ENCODE measurements around the gene BTN2A1.
"Not testable (repeated sequence)": the region's sequence is repeated elsewhere in the genome, so short reads cannot be mapped to it uniquely, and the experiment has no call there.

BTN2A1 gene

DNA sequence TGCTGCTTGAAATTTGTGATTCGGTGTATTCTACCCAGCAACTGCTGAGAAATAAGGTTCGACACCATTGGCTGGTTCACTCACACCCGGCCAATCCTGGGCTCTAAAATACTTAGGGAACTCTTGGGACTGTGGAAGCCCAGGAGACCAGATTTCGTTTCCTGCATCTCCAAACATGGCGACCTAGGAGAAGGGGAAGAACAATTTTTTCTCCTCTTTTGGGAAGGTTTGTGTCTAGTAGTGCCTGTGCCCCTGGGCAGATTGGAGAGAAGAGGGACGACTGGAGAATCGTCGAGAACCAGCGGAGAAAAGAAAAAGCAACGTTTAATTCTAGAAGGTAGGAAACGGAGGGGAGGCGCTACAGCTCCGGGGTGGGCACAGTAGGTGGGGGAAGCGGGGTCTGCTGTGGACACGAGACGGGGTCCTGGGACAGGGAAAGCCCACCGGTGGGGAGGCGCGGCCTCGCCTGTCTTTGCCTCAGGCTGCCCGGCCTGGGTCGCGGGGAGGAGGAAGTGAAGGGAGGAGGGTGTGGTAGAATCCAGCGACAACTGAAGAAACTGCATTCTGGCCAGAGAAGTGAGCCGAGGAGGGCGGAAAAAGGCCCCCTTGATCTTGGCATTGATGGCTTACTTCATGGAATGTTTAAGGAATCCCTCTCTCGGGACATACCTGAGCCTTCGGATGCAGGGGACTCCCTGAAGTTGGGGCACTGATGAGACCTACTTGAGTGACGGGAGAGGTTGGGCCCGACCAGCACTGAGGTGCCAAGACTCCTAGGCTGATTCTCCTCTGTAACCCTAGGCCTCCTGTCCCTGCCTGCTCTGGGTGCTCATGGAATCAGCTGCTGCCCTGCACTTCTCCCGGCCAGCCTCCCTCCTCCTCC lies at the start of gene BTN2A1:
Gene BTN2A1, plus strand, starts transcription at position 150 of the 883 bp plus-strand sequence. Its CDS starts 682 bp downstream, at position 832.
- DNase-seq = peak; percentile 42

- DNase-seq = no peak
Measured at GRCh38 chr6:26408828-26409730, 48.7 kb upstream of the BTN2A1 start.

DNA sequence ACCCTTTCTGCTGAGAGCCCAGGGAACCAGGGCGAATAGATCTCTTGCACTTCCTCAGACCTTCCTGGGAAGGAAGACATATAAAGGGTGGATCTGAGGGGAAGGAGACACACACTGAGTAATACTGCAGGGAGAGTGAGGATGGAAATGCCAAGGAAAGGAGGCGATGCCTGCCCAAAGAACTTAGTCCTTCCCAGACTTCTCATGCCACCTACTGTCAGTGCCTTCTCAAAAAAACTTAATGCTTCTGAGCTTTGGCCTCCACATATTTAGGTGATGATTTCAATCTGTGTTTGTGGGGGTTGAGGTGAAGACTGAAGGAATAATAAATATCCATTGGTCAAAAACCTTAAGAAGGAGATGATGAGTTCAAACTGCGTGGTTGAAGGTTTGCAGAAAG lies 46.0 kb upstream of the BTN2A1 start:
- DNase-seq = no peak

DNA sequence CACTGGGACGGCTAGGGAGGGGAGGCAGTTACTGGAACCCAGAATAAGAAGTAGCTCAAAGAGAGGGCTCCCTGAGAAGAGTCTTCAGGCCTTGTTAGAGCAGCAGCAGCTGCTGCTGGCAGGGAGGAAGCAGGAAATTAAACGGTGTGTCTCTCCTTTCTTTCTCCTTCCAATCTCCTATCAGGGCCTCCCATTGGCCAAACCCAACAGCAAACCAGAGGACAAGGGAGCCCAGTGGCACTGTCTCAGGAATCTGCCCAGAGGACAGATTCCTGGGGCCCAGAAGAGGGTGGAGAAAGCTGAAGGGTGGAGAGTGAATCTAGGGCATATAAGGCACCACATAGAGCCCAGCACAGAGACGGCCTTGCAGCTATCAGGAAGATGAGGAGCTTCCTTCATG lies 45.5 kb upstream of the BTN2A1 start:
- no peak for DNase-seq

DNA sequence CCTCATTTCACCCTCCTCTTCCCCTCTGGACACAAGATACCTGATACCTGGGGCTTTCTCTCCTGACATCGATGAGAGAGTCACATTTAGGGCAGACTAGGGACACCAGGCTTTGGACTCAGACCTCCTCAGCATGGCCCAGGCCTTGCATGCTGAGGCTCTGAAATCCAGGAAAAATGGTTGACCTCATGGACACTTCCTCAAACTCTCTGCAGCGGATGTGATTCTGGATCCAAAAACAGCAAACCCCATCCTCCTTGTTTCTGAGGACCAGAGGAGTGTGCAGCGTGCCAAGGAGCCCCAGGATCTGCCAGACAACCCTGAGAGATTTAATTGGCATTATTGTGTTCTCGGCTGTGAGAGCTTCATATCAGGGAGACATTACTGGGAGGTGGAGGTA lies 44.8 kb upstream of the BTN2A1 start:
- no peak for DNase-seq

DNA sequence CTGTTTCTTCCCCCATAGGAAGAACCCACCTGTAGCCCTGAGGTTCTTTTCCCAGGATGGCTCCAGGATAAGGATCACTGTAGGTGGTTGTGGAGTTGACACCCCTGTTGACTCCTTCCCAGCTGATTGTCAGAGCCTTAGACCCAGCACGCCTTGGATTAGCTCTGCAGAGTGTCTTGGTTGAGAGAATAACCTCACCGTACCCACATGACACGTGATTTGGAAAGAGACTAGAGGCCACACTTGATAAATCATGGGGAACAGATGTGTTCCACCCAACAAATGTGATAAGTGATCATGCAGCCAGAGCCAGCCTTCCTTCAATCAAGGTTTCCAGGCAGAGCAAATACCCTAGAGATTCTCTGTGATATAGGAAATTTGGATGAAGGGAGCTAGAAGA lies 43.5 kb upstream of the BTN2A1 start:
- DNase-seq = no peak

- DNase-seq = no peak
Measured at GRCh38 chr6:26415036-26415614, 42.6 kb upstream of the BTN2A1 start.

- DNase-seq = no peak
Measured at GRCh38 chr6:26415791-26416190, 42.0 kb upstream of the BTN2A1 start.

- no peak for DNase-seq
Measured at GRCh38 chr6:26416288-26416687, 41.5 kb upstream of the BTN2A1 start.

GRCh38 chr6:26418077-26418476 lies 39.7 kb upstream of the BTN2A1 start:
- DNase-seq = not testable (repeated sequence)

- DNase-seq = not testable (repeated sequence)
Measured at GRCh38 chr6:26418795-26419194, 39.0 kb upstream of the BTN2A1 start.

DNA sequence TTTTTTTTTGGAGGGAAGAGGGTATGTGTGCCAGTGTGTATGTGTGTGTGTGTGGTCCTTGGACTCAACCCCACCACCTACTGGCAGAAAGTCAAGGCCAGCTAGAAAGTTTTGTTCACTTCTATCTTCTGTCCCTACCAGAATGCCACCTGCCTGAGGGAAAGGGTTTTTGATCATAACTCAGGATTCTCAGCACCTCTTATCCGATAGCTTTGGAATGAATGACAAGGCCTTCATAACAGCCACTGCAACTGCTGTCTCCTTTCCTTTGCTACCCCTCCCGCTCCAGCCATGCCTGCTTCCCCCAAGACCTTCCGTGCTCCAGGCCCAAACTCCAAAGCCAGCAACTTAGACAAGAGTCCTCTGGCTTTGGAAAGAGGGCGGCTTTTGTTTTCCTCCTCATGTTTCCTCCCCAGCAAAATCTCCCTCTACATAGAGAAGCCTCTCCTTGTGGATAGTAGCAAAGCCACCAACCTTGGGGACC lies 37.0 kb upstream of the BTN2A1 start:
- DNase-seq = no peak

GRCh38 chr6:26421259-26422144 lies 36.3 kb upstream of the BTN2A1 start:
- peak; percentile 34 for DNase-seq

GRCh38 chr6:26422329-26422728 lies 35.4 kb upstream of the BTN2A1 start:
- DNase-seq = no peak

GRCh38 chr6:26426691-26427450 lies 30.9 kb upstream of the BTN2A1 start:
- DNase-seq = no peak

GRCh38 chr6:26427451-26427809 lies 30.3 kb upstream of the BTN2A1 start:
- no peak for DNase-seq

DNA sequence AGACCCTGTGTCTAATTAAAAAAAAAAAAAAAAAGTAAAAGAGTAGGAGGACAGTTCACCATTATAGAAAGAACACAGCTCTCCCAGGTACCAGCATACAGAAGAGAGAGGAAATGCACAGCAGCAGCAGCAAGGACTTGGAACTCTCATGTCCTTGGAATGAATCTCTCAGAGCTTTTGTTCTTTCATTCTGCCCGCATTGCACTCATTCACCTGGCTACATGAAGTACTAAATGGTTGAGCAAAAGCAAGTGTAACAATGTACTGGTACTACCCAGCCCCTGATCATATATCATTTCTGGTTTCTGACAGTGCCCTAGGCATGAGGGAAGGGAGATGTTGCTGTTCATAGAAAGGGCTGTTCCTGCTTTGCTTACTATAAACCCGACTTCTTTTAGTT lies 29.5 kb upstream of the BTN2A1 start:
- DNase-seq = no peak

DNA sequence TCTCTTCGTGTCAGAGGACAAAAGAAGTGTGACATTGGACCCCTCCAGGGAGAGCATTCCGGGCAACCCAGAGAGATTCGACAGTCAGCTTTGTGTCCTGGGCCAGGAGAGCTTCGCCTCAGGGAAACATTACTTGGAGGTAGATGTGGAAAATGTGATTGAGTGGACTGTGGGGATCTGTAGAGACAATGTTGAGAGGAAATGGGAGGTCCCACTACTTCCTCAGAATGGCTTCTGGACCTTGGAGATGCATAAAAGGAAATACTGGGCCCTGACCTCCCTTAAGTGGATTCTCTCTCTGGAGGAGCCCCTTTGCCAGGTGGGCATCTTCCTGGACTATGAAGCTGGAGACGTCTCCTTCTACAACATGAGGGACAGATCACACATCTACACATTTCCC lies 27.0 kb upstream of the BTN2A1 start:
- DNase-seq = no peak

DNA sequence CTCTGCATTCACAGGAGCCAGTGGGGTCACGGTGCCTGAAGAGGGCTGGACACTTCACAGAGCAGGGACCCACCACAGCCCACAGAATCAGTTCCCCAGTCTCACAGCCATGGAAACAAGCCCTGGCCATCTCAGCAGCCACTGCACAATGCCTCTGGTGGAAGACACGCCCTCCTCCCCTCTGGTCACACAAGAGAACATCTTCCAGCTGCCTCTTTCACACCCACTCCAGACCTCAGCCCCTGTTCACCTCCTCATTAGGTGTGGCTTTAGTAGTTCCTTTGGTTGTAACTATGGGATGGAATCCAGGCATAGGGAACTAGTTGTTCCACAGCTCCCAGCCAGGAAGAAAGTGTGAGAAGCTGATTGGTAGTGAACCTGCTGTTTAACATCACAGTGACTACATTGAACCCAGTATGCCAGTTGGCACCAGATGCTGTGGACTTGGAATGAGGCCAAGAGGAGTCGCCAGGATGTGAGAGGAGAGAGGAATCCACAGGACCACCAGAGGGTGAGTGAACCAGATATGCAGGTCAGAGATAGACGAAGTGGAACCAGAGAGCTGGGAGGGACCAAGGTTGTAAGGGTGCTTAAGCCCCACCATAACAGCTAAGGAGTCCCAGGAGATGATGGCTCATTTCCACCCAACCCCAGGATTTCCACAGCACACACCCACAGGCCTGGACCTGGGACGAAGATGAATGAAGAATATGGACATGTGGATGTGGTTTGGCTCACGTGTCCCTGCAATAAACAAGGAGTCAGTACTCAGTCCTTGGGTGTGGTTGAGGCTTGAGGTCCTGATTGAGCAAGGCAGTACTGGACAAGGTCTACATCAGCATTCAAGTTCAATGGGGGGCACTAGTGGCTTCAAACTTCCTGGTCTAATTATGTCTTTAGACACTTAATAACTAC lies 26.2 kb upstream of the BTN2A1 start:
- no peak for DNase-seq

DNA sequence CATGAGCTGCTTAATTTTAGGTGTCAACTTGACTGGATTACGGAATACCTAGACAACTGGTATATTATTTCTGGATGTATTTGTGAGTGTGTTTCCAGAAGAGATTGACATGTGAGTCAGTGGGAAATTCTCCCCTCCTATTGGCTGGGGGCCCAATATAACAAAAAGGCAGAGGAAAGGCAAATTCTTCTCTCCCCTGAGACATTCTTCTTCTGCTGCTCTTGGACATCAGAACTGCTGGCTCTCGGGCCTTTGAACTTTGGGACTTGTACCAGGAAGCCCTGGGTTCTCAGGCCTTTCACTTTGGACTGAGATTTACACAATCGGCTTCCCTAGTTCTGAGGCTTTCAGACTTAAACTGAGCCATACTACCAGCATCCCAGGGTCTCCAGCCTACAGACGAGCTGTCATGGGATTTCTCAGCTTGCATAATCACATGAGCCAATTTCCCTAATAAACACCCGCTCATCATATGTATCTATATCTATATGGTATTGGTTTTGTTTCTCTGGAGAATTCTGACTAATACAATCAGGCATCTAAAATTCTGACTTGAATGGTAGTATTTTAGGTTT lies 25.0 kb upstream of the BTN2A1 start:
- DNase-seq = no peak
